ENCODE data around the gene SON.
"Not testable (repeated sequence)": the region's sequence is repeated elsewhere in the genome, so short reads cannot be mapped to it uniquely, and the experiment has no call there.

The SON gene

DNA sequence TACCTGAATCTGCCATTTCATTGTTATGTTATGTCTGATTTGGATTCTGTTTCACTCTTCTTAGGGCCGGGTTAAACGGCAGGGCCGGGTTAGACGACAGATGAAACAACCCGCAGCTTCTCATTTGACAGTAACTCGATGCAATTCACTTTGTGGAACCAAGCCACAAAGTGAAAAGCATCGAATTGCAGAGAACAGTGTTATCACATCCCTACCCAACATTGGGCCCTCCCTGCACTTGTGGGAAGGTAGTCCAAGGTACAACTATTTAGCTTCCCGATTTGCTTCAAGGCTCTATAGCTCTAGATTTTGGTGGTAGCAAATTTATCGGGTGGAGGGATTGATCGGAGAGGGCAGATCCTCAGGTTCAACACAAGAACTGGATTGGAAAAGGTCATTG is 17.0 kb downstream of the SON start:
- no peak for FAIRE-seq
- no peak for DNase-seq (ENCODE audit: insufficient read length)
- TF ChIP-seq POLR2AphosphoS5 (IDR thresholded peaks at IDR 0.05; ENCODE audit: low read depth, low read length) (no peak), TAF1 (IDR thresholded peaks at IDR 0.05; ENCODE audit: borderline replicate concordance, low read depth, low read length) (no peak), POLR2A (IDR thresholded peaks at IDR 0.05; ENCODE audit: low read depth, low read length) (no peak)

DNA sequence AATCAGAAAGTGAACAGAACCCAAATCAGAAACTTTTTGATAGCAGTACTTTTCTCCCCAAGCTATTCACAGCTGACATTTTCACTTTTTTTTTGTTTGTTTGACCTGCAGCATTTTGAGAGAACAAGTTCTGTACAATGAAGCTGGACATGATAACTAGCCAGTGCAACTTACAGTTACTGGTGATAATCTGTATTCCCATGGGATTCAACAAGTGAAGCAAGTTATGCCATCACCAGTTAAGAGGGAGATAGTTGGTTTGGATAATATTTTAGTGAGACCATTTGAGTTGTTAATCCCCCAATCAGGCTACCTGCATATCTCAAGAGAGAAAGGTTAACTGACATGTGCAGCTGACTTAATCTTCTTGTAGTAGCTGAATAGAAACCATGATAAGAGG is 18.1 kb downstream of the SON start:
- DNase-seq (ENCODE audit: insufficient read length) = no peak
- TF ChIP-seq POLR2AphosphoS5 (IDR thresholded peaks at IDR 0.05; ENCODE audit: low read depth, low read length) (0 out of 2 replicates have a peak, but pooled peaks have one; percentile 39), TAF1 (IDR thresholded peaks at IDR 0.05; ENCODE audit: borderline replicate concordance, low read depth, low read length) (no peak)
- peak; percentile 14 for FAIRE-seq

DNA sequence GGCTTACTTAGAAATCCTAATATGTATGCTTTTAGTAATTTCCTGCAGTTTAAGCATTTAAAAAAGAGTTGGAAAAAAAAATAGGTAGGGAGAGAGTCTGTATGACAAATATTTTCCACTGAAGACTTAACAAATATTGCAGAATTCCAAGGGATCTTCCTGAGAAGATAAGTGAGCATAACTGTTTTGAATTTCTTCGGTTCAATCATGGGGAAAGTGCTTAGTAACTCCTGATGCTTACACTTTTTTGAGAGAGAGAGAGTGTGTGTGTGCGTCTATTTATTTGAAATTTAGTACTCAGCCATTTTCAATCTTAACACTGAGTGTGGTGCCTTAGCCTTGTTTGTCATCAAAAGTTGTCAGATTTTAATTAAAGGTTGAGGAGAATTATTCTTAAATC is 18.5 kb downstream of the SON start:
- TF ChIP-seq TAF1 (IDR thresholded peaks at IDR 0.05; ENCODE audit: borderline replicate concordance, low read depth, low read length) = no peak
- TF ChIP-seq POLR2AphosphoS5 (IDR thresholded peaks at IDR 0.05; ENCODE audit: low read depth, low read length) = no peak
- TF ChIP-seq POLR2A (IDR thresholded peaks at IDR 0.05; ENCODE audit: low read depth, low read length) = no peak
- no peak for FAIRE-seq
- no peak for DNase-seq (ENCODE audit: insufficient read length)

DNA sequence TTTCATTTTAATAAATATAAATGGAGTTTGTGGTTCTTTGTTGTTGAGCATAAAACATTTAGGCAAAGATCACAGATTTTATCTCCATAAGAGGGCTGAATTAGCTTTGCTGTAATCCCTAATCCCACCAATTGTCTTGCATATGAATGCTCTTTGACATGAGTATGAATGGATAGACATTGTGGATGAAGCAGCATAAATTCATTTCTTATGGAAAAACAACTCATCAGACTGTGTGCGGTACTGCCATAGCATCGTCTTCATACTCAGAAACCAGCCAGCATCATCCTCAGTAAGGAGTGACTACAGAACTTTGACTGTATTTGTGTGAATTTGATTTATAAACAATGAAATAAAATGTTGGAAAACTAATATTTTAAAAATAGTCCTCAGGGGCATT is 19.6 kb downstream of the SON start:
- TF ChIP-seq POLR2AphosphoS5 (IDR thresholded peaks at IDR 0.05; ENCODE audit: low read depth, low read length) = no peak
- TF ChIP-seq TAF1 (IDR thresholded peaks at IDR 0.05; ENCODE audit: borderline replicate concordance, low read depth, low read length) = no peak
- TF ChIP-seq POLR2A (IDR thresholded peaks at IDR 0.05; ENCODE audit: low read depth, low read length) = no peak
- FAIRE-seq = peak; percentile 33
- DNase-seq (ENCODE audit: insufficient read length) = no peak

DNA sequence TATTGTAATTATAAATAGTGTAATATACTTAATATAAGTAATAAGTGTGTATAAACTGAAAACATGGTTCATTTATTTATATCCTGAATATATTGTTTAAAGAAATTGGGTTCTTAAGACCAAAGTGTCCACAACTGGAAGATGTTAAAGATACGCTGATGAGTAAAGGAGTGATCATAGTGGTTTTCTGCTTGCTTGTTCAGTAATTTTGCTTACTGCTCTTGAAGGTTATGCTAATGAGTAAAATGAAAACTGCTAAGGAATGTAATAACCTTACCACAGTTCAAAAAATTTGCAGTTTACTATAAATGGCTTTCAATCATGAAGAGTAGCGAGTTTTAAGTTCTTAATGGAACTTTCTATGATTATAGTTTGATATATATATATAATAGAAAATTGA is 23.7 kb downstream of the SON start:
- FAIRE-seq (no peak), DNase-seq (ENCODE audit: insufficient read length) (no peak)
- no peak for TF ChIP-seq POLR2AphosphoS5 (IDR thresholded peaks at IDR 0.05; ENCODE audit: low read depth, low read length)
- TF ChIP-seq POLR2A (IDR thresholded peaks at IDR 0.05; ENCODE audit: low read depth, low read length) = no peak

DNA sequence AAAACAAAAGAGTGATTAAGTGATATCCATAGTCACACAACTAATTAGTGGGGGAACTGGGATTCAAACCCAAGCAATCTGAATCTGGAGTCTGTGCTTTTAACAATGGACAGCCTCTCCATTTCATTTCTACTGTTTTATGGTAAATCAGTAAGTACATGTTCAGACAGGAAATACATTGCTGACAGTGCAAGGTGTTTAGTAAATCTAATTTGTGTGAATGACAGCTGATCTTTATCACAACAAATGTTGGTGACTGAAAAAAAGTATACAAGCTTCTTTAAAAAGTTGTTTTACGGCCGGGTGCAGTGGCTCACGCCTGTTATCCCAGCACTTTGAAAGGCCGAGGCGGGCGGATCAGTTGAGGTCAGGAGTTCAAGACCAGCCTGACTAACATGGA is 25.1 kb downstream of the SON start:
- DNase-seq (ENCODE audit: insufficient read length) (no peak), FAIRE-seq (no peak)
- no peak for TF ChIP-seq POLR2A (IDR thresholded peaks at IDR 0.05; ENCODE audit: low read depth, low read length)
- TF ChIP-seq POLR2AphosphoS5 (IDR thresholded peaks at IDR 0.05; ENCODE audit: low read depth, low read length) = no peak
- TF ChIP-seq TAF1 (IDR thresholded peaks at IDR 0.05; ENCODE audit: borderline replicate concordance, low read depth, low read length) = no peak

DNA sequence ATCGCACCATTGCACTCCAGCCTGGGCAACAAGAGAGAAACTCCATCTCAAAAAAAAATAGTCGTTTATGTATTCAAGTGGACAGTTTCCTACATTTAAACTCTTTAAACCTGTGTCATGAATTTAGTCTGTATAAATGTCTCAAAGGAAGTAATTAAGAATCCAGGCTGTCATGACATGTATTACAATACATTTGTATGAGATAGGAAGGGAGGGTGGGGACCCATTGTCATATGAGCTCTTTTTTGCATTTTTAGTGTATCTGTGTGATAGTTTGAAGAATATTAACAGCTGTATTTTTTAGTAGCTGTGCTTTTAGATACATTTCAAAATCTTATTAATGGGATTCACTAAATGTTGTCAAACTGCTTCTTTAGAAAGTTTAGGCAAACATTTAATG is 25.6 kb downstream of the SON start:
- FAIRE-seq (no peak), DNase-seq (ENCODE audit: insufficient read length) (no peak)
- TF ChIP-seq POLR2AphosphoS5 (IDR thresholded peaks at IDR 0.05; ENCODE audit: low read depth, low read length) = no peak
- no peak for TF ChIP-seq TAF1 (IDR thresholded peaks at IDR 0.05; ENCODE audit: borderline replicate concordance, low read depth, low read length)
- no peak for TF ChIP-seq POLR2A (IDR thresholded peaks at IDR 0.05; ENCODE audit: low read depth, low read length)

DNA sequence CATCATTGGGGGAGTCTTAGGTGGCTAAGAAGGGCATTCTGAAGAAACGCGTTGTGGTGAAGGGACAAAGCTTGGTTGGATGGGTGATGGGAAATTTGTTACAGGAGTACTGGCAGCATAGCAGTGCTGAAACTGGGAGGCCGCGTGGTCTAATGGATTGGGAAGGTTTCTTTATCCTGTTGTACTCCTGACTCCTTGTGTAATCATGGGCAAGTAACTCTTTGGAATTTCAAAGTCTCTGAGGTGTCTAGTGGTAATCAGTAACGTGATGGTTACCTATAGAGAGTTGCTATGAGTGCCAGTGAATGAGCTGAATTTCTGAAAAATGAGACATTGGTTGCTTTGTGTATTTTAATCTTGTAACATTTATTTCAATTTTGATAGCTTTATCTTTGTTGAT is 27.2 kb downstream of the SON start:
- TF ChIP-seq POLR2A (IDR thresholded peaks at IDR 0.05; ENCODE audit: low read depth, low read length) (no peak), TAF1 (IDR thresholded peaks at IDR 0.05; ENCODE audit: borderline replicate concordance, low read depth, low read length) (no peak), POLR2AphosphoS5 (IDR thresholded peaks at IDR 0.05; ENCODE audit: low read depth, low read length) (no peak)
- DNase-seq (ENCODE audit: insufficient read length) (no peak), FAIRE-seq (no peak)

DNA sequence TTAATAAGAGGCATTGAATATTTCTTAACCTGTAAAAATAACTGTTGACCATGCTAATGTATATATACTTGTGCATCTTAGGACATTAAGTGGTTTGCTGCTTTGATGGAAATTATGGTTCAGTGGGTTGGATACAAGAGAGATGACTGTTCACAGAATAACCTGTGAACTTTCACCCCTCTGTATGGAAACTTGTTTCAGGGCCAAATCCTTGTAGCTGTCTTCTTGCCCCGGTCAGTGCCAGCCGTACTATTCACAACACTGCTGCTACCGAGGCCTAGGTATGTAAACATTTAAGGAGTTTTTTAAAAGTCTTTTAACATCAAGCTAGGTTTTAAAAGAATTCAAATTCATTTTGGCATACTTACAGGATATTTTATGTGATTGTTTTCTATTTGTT is 29.5 kb downstream of the SON start:
- FAIRE-seq = no peak
- no peak for DNase-seq (ENCODE audit: insufficient read length)
- TF ChIP-seq POLR2AphosphoS5 (IDR thresholded peaks at IDR 0.05; ENCODE audit: low read depth, low read length) (no peak), TAF1 (IDR thresholded peaks at IDR 0.05; ENCODE audit: borderline replicate concordance, low read depth, low read length) (no peak), POLR2A (IDR thresholded peaks at IDR 0.05; ENCODE audit: low read depth, low read length) (no peak)

DNA sequence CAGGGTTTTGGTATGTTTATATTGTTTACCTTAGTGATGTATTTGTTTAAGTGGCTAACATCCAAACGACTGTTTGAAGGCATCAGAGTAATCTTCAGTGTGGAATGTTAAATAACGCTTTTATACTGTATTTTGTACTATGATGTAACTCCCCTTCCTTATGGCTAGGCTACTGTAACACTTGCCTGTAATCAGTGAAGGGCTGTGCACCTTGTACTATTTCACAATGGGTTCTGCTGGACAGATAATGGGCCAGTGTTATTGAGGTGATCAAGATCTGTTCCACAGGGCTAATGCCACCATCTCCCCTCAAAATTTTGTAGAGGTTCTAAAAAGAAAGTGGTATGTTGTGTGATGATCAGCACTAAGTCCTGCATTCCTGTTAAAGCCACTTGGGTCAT is 33.9 kb downstream of the SON start:
- not testable (repeated sequence) for FAIRE-seq; DNase-seq (ENCODE audit: insufficient read length)

DNA sequence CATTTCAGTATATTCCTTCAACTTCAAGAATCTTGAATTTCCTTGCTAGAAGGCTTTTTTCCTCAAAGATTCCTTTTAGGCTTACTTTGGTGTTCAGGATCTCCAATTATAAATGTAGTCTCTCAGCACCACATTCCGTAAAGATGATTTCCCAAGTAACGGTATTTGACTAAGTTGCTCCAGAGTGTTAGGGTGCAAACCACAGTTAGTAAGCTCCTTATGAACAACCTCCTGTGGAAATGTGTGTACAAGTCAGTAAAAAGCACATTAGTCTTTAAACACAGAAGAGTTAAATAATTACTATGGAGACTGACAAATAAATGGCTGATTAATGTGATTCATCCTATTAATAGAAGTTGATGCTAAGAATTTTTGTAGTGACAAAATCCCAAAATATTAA is 35.4 kb downstream of the SON start:
- no peak for TF ChIP-seq TAF1 (IDR thresholded peaks at IDR 0.05; ENCODE audit: borderline replicate concordance, low read depth, low read length)
- no peak for FAIRE-seq
- DNase-seq (ENCODE audit: insufficient read length) = no peak

DNA sequence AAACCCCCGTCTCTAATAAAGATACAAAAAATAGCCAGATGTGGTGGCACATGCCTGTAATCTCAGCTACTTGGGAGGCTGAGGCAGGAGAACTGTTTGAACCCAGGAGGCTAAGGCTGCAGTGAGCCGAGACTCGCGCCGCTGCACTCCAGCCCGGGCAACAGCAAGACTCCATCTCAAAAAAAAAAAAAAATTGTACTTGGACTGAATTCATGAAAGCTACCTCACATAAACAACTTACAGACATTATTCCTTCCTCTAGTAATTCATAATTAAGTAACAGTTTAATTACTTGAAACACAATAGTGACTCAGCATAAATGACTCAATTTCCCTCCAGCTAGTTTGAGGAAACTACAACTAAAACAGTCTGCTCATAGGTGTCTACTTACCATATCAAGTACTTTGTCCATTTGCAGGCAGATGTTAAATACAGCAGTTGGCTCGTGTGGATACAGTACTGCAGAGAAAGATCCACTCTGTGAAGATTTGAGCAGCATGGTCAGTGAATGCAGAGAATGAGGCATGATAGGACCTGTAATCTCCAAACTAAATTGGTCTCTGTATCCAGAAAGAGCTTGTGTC is 36.2 kb downstream of the SON start:
- FAIRE-seq = no peak
- no peak for DNase-seq (ENCODE audit: insufficient read length)
- TF ChIP-seq TAF1 (IDR thresholded peaks at IDR 0.05; ENCODE audit: borderline replicate concordance, low read depth, low read length) (no peak), POLR2A (IDR thresholded peaks at IDR 0.05; ENCODE audit: low read depth, low read length) (no peak; the same call in 1 of the 2 replicates), POLR2AphosphoS5 (IDR thresholded peaks at IDR 0.05; ENCODE audit: low read depth, low read length) (peak; percentile 39; the same call in 1 of the 2 replicates)

DNA sequence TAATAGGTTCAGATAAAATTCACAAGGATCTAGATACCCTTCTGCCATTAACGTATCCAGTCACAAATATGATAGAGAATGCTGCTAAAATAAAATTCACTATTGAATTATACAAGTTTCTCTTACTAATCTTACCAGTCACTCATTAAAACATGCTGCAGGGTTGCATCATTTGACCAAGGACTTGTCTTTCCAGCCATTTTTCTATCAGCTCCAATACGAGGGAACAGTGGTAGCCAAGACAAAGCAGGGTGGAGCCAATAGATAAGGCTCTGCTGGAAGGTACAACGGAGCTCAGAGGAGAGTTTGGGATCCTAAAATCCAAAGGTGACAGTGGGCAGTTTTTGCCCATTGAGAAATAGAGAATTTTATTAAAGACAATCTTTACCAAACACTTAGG is 41.6 kb downstream of the SON start:
- no peak for TF ChIP-seq POLR2AphosphoS5 (IDR thresholded peaks at IDR 0.05; ENCODE audit: low read depth, low read length)
- no peak for TF ChIP-seq POLR2A (IDR thresholded peaks at IDR 0.05; ENCODE audit: low read depth, low read length)
- no peak for TF ChIP-seq TAF1 (IDR thresholded peaks at IDR 0.05; ENCODE audit: borderline replicate concordance, low read depth, low read length)
- FAIRE-seq (peak; percentile 9), DNase-seq (ENCODE audit: insufficient read length) (no peak)

All from GM12892 (cell line).